Measurements from ENCODE around the gene SI.
"Not testable (repeated sequence)": the region's sequence is repeated elsewhere in the genome, so short reads cannot be mapped to it uniquely, and the experiment has no call there.

Gene SI

DNA sequence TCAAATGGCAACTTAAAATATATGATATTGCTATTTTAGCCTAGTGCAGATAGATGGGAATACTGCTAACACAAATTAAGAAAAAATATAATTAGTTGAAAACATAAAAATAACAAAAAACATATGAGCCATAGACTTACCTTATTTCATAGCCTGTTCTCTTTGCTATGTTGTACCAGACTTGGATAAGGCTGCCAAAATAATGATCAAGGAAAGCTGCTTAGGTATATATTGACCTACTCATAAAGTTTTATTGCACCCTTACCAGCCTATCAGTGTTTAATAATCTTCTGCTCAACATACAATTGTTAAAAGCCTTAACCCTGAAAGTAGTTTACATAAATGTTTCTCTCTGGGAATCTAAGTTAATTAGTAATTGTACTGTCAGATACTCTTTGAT lies at the start of gene SI:
Gene SI (minus strand): TSS at position 204 of the 400 bp plus-strand sequence. CDS start 2,484 bp downstream, outside the sequence.
- no peak for DNase-seq (ENCODE audit: low spot score)

GRCh38 chr3:165125836-165126235 lies 47.5 kb upstream of the SI start:
- DNase-seq (ENCODE audit: low spot score), result no peak

DNA sequence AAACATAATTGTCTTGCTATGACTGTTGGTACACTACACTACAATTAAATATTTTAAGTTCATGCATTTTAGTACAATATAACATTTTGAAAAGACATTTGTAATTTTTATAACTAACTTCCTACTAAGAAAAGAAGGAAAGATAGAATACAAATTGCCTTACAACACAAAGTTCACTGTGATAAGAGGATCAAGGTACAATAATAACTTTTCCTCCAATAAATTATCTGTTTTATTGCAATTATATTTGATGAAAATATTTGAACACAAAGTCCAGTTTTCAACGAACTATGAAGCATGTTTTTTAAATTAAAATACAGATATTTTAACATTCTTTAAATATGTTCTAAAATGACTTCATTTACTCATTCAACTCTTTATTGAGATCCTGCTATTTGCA lies 33.1 kb upstream of the SI start:
- DNase-seq (ENCODE audit: low spot score), result no peak

DNA sequence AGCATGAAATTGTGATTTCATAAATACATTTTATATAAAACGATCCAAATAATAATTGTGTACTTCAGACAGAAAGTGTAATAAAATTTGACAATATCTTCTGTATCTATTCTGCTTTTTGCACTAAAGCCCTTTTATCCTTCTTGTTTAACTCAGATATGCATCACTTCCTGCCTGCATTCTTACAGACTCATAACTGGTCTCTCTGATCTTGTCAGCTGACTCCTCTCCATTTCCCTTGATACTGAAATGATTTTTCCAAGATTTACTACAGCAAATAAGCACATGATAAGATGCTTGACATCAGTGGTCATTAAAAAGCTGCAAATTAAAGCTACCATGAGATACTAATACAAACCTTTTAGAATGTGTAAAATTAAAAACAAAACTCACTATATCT lies 25.3 kb upstream of the SI start:
- no peak for DNase-seq (ENCODE audit: low spot score)

DNA sequence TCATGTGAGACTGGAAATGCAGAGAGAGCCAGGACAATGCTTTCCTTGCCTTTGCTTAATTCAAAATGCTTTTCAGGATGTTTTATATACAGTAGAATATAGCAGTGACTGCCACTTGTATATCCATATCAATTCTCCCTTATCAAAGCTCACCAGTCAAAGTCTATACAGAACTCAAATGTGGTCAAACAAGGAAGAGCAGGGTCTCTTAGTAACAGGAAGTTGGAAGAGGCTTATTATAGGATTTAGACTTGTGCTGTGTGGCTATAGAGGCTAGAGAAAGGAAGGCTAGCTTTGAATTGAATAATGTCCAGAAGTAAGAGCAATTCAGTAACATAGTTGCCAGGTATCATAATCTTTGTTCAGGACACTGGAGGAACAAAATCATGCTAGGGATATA lies 4.4 kb upstream of the SI start:
- no peak for DNase-seq (ENCODE audit: low spot score)

DNA sequence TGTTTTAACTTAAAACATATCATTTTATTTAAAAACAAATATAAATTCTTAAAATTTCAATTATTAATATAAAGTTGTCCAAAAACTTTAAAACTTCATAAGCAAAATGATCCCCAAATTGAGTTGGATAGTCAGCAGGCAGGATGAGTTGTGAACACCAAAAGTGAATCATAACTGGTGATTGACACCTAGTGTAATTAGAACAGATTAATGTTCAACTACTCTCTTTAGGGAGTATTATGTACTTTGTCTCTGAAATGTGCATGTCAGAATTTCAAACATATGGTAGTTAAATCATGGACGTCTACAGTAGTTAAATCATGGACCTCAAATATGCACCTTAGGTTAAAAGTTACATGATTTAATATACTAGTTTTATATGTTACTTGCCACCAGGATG lies 2.9 kb upstream of the SI start:
- DNase-seq (ENCODE audit: low spot score), result no peak

DNA sequence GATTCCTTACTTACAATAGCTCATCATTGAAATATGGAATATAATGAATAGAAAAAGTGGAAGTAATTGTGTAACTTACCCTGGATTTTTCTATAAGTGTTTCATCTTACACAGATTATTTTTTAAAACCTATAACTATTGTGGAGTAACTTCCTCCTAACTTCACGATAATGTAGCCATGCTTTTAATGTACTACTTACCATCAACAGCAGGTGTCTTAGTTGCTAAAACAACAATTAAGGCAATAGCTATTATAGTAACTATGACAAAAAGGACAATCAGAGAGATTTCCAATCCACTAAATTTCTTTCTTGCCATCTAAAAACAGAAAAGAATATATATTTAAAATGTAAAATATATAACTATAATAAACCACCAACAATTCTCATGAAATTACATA lies 2.6 kb downstream of the SI start:
- no peak for DNase-seq (ENCODE audit: low spot score)

DNA sequence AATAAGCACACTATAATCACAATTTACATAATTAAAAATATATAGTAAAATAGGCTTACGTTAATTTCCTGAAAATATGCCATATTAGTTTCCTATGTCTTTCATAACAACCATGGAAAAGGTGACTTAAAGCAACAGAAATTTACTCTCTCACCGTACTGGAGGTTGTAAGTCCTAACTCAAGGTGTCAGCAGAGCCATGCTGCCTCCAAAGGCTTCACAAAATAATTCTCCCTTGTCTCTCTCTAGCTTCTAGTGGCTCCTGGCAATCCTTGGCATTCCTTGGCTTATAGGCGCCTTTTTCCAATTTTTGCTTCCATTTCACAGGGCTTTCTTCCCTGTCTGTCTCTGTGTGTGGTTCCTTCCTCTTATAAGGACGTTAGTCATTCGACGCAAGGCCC lies 7.6 kb downstream of the SI start:
- DNase-seq (ENCODE audit: low spot score), result no peak

DNA sequence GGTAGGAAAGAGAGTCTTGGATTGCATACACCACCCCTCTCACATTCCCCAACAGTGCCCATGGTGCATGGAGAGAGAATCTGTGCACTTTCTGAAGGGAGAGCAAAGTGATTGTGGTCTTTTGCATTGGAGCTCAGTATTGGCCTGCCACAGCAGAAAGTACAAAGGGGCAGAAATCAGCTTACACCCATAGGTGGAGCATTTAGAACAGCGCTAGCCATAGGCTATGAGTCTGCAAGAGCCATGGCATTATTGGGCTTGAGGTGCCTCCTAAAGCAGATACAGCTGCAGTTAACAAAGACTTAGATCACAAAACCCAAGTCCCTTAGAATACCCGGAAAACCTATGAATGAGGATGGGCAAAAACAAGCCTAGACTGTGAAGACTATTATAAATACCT lies 21.8 kb downstream of the SI start:
- DNase-seq (ENCODE audit: low spot score), result no peak

DNA sequence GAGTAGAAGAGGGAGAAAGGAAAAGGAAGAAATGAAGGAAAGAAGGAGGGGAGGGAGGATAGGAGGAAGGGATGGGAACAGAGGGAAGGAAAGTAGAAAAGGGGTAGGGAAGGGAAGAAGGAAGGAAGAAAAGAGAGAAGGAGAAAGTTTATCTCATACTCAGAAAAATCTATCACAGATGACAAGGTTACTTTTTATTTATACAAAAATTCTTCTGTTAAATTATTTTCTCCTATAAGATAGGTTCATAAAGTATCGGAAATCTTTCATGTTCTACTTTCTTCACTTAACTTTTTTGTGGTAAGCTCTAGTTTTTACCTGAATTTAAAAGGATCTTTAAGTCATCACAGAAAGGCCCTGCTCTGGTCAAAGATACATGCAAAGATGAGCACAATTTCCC lies 38.1 kb downstream of the SI start:
- no peak for DNase-seq (ENCODE audit: low spot score)

DNA sequence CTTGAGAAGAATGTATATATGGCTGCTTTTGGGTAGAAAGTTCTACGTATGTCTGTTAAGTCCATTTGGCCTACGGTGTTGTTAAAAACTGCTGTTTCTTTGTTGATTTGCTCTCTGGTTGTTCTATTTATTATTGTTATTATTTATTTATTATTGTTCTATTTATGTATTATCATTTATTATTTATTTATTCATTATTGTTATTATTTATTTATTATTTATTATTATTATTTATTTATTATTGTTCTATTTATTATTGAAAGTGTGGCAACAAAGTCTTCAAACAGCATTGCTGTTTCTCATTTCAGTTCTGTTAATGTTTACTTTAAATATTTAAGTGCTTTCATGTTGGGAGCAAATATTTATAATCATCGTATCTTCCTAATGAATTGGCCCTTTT lies 66.7 kb downstream of the SI start:
- no peak for DNase-seq (ENCODE audit: low spot score)

- no peak for DNase-seq (ENCODE audit: low spot score)
These were observed 93.3 kb downstream of the SI start for GRCh38 chr3:164984947-164985346.

DNA sequence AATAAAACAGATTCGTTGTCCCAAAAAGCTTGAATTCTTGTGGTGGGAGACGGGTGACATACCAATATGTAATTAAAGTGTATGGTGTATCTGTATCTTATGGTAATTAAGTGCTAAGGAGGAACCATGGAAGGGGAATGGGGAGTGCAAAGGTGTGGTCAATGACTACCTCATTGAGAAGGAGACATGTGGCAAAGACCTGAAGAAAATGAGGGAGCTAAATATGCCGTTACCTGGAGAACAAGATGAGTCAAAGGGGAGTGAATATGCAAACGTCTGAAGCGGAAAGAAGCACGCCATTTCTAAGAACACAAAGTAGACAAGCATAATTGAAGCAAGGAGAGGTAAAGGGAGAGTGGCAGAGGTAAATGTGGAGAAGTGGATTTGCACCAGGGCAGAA lies 115.7 kb downstream of the SI start:
- no peak for DNase-seq (ENCODE audit: low spot score)

GRCh38 chr3:164952966-164953365 lies 125.3 kb downstream of the SI start:
- no peak for DNase-seq (ENCODE audit: low spot score)

DNA sequence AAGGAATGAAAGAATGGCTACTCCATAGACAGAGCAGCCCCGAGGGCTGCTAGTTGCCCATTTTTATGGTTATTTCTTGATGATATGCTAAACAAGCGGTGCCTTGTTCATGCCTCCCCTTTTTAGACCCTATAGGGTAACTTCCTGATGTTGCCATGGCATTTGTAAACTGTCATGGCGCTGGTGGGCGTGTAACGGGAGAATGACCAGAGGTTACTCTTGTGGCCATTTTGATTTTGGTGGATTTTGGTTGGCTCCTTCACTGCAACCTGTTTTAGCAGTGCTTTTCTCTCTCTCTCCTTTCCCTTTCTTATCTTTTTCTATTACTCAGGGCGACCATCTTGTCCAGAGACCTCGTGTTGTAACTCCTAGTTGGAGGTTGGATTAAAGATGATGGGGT lies 126.9 kb downstream of the SI start:
- not testable (repeated sequence) for DNase-seq (ENCODE audit: low spot score)

DNA sequence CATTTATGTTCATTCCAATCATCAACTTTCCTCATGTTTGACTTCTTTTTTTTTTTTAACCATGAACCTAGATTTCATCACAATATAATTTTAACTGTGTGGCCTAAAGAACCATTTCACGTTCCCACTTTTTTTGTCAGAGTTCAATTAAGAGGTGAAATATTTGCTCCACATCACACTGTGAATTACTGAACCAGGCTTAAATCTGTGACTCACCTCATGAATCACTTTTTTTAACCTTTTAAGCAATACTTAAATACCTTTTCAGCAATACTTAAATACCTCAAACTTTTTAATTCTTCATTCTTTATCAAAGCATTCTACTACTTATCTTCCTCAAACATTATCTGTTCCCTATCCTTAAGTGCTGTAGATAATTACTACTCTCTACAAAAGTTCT lies 137.6 kb downstream of the SI start:
- DNase-seq (ENCODE audit: low spot score), result no peak

GRCh38 chr3:164929642-164930041 lies 148.7 kb downstream of the SI start:
- DNase-seq (ENCODE audit: low spot score), result no peak

Measured in CD4-positive, alpha-beta T cell treated with Interleukin-6 at 100 ng/mL for 8 hours (primary cell).